ENCODE results near the gene RPS6KA2. TPM values are rescaled to one million over a fixed set of nuclear protein-coding genes. Genes with fewer than 3 reads are reported as not detected.

RPS6KA2 gene
- total RNA-seq, 2 donors from 2014 or later, result 78.6 to 131 TPM

DNA sequence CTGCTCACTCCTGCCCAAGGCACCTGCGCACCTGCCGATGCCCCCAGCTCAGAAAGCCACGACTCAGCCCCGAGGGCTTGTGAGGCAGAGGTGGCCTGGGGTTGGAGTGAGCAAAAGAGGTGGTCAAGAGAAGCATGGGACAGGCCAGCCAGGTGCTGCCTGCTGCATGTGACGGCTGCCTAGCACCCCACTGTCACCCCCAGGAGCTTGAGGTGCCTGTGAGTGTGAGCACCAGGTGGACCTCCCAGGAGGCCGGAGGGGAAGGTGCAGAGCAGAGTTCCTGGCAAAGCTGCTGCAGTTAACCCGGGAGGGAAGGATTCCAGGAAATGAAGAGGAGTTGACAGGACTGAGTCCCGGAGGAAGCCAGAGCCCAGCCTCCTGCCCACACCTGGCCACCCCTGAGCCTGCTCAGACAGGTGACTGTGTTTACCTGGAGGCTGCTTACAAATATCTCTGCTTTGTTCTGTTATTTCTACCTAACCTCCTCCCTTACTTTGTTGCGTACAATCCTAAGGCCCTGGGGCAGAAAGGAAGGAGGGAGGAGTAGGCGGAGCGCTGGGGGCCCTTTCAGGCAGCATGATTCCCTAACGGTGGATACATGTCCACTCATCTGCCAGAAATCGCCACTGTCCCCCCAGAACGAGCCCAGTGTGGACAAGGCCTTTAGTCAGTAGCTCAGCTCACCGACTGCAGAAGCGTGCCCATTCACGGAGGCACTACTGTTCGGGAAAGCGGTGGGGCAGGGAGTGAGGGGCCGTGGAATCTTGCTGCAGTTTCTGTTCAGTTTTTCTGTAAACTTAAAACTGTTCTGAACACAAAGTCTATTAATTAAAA, 156.8 kb downstream of the RPS6KA2 start:
- no peaks in the 10 kb centered on the region for H3K27me3 ChIP-seq
- no peaks in the 10 kb centered on the region for H3K4me1 ChIP-seq
- no peak for DNase-seq (ENCODE audit: low spot score)
- H3K9me3 ChIP-seq, result no peaks in the 10 kb centered on the region
- peaks cover 7% of the 10 kb centered on the region for H3K36me3 ChIP-seq
- no peak for TF ChIP-seq CTCF (IDR thresholded peaks at IDR 0.05)
- H3K27ac ChIP-seq, result no peak overlapping the region
- H3K4me3 ChIP-seq, result no peak overlapping the region

DNA sequence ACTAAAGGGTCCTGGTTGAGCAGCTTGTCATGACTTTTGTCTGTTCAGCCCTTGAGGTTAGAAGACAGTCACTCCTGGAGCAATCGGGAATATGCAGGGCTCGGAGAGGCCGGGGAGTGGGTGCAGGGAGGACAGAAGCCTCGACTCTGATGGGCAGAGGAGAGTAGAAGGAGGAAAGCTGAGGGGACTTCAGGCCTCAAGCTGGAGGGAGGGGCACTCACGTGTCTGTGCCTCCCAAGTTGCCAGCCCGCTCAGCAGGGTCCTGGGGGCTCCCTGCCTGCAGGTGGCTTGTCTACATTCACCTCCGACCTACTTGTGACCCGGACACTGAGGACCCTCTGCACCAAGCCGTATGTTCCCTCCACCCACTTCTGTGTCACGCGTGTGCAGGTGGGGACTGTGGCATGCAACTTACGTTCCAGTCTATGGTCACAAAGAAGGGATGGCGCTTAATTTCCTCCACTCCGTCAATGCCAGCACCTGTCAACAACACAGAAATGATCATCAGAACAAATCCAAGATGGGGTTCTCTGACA, 157.6 kb downstream of the RPS6KA2 start:
- Histone ChIP-seq H3K27ac (no peak overlapping the region), H3K4me1 (no peaks in the 10 kb centered on the region), H3K27me3 (no peaks in the 10 kb centered on the region), H3K4me3 (no peak overlapping the region), H3K9me3 (no peaks in the 10 kb centered on the region), H3K36me3 (peaks cover 7% of the 10 kb centered on the region)
- TF ChIP-seq CTCF (IDR thresholded peaks at IDR 0.05), result no peak
- no peak for DNase-seq (ENCODE audit: low spot score)

DNA sequence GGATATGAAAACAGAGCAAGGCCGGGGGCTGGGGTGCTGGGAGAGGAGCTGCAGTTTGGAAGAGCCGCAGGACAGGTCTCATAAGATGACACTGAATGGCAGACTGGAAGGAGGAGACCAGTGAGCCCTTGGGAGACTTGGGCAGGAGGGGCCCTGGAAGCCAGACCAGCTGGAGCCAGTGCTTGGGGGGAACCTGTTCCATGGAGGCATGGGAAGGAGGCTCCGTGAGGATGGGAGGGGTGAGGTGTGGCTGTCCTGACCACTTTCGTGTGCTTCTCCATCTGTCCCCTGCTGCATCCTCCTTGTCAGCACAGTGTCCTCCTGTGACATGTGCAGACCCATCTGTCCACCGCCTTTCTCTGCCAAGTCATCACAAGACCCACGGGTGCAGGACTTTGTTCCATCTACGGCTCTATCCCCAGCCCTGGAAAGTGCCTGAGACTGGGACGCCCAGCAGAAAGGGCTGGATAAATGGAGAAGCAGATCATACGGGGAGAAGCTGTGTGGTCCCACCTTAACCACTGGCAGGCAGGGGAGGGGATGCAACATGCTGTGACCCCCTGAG, 159.5 kb downstream of the RPS6KA2 start:
- Histone ChIP-seq H3K36me3 (peaks cover 12% of the 10 kb centered on the region), H3K9me3 (no peaks in the 10 kb centered on the region), H3K27ac (no peak overlapping the region), H3K4me3 (no peak overlapping the region), H3K4me1 (no peaks in the 10 kb centered on the region), H3K27me3 (no peaks in the 10 kb centered on the region)
- TF ChIP-seq CTCF (IDR thresholded peaks at IDR 0.05), result no peak
- DNase-seq (ENCODE audit: low spot score), result no peak

GRCh38 chr6:166466178-166467122, 160.6 kb downstream of the RPS6KA2 start:
- no peak for DNase-seq (ENCODE audit: low spot score)
- no peak overlapping the region for H3K27ac ChIP-seq
- peaks cover 12% of the 10 kb centered on the region for H3K36me3 ChIP-seq
- no peaks in the 10 kb centered on the region for H3K27me3 ChIP-seq
- no peak for TF ChIP-seq CTCF (IDR thresholded peaks at IDR 0.05)
- no peaks in the 10 kb centered on the region for H3K4me1 ChIP-seq
- H3K9me3 ChIP-seq, result no peaks in the 10 kb centered on the region
- H3K4me3 ChIP-seq, result no peak overlapping the region

DNA sequence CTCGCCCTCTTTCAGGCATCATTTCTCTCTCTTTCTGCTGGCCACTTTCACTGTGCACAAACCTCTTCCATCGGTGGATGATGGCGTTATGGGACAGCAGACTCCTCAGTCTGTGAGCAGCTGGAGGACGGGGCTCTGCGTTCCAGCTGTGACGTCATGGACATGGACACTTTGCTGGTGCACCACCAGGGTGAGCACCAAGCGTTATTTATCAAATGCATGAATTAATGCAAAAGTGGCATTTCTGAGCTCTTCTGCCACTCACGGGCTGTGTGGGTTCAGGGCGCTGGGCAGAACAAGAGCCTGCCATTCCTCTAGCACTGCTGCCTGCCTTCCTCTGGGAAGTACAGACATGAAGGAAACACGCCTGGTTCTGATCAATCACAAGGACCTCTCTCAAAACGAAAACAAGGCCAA, 161.4 kb downstream of the RPS6KA2 start:
- peak in 1 of 2 donors; percentile 36 for TF ChIP-seq CTCF (IDR thresholded peaks at IDR 0.05)
- Histone ChIP-seq H3K36me3 (peaks cover 12% of the 10 kb centered on the region), H3K9me3 (no peaks in the 10 kb centered on the region), H3K4me1 (peaks cover 0 to 5% of the 10 kb centered on the region in 2 donors), H3K27me3 (no peaks in the 10 kb centered on the region), H3K4me3 (no peak overlapping the region), H3K27ac (no peak overlapping the region)
- DNase-seq (ENCODE audit: low spot score), result no peak

Data from right atrium auricular region (tissue), 2 donors.